ENCODE results near the gene CACNG4.

The CACNG4 gene

GRCh38 chr17:67043283-67043682 is 78.8 kb downstream of the CACNG4 start:
- no peak for FAIRE-seq

GRCh38 chr17:67044016-67044772 is 79.7 kb downstream of the CACNG4 start, which contains the start of gene CACNG1:
TSS of gene CACNG1 (plus strand) at chr17:67044554. CDS start at chr17:67044661, 107 bp downstream.
- no peak for FAIRE-seq

- FAIRE-seq, result no peak
These were observed 80.4 kb downstream of the CACNG4 start for GRCh38 chr17:67044940-67045339.

- no peak for FAIRE-seq
These were observed 81.9 kb downstream of the CACNG4 start for GRCh38 chr17:67046398-67046797.

- FAIRE-seq, result no peak
These were observed 82.9 kb downstream of the CACNG4 start for GRCh38 chr17:67047382-67047781.

- no peak for FAIRE-seq
These were observed 84.7 kb downstream of the CACNG4 start for GRCh38 chr17:67049025-67049739.

- FAIRE-seq, result no peak
These were observed 85.6 kb downstream of the CACNG4 start for GRCh38 chr17:67050066-67050465.

- FAIRE-seq, result no peak
These were observed 86.1 kb downstream of the CACNG4 start for GRCh38 chr17:67050471-67051154.

GRCh38 chr17:67051155-67051538 is 86.6 kb downstream of the CACNG4 start:
- FAIRE-seq, result no peak

GRCh38 chr17:67051837-67052236 is 87.3 kb downstream of the CACNG4 start:
- FAIRE-seq, result no peak

GRCh38 chr17:67052720-67053437 is 88.4 kb downstream of the CACNG4 start:
- no peak for FAIRE-seq

- no peak for FAIRE-seq
These were observed 89.0 kb downstream of the CACNG4 start for GRCh38 chr17:67053438-67054000.

GRCh38 chr17:67054011-67054591 is 89.6 kb downstream of the CACNG4 start:
- no peak for FAIRE-seq

- FAIRE-seq, result no peak
These were observed 90.1 kb downstream of the CACNG4 start for GRCh38 chr17:67054608-67055007.

- FAIRE-seq, result no peak
These were observed 90.5 kb downstream of the CACNG4 start for GRCh38 chr17:67055041-67055443.

GRCh38 chr17:67055811-67056745 is 91.6 kb downstream of the CACNG4 start:
- no peak for FAIRE-seq

GRCh38 chr17:67056746-67057490 is 92.4 kb downstream of the CACNG4 start:
- FAIRE-seq, result no peak

GRCh38 chr17:67058036-67058435 is 93.5 kb downstream of the CACNG4 start:
- no peak for FAIRE-seq

GRCh38 chr17:67059372-67059771 is 94.9 kb downstream of the CACNG4 start:
- FAIRE-seq, result no peak

- FAIRE-seq, result no peak
These were observed 98.6 kb downstream of the CACNG4 start for GRCh38 chr17:67063141-67063540.

Measured in G401.6 (cell line).